HG02870 (cell line): Measurements from ENCODE around the gene SOX2.

Experiments
- ATAC-seq: cut with Tn5 transposase; IDR thresholded peaks from one replicate; pipeline ENCODE4 v1.9.1; 2021; ENCODE audit warnings: mild to moderate bottlenecking, moderate library complexity; ENCODE audit not compliant: unreplicated experiment

The SOX2 gene

DNA sequence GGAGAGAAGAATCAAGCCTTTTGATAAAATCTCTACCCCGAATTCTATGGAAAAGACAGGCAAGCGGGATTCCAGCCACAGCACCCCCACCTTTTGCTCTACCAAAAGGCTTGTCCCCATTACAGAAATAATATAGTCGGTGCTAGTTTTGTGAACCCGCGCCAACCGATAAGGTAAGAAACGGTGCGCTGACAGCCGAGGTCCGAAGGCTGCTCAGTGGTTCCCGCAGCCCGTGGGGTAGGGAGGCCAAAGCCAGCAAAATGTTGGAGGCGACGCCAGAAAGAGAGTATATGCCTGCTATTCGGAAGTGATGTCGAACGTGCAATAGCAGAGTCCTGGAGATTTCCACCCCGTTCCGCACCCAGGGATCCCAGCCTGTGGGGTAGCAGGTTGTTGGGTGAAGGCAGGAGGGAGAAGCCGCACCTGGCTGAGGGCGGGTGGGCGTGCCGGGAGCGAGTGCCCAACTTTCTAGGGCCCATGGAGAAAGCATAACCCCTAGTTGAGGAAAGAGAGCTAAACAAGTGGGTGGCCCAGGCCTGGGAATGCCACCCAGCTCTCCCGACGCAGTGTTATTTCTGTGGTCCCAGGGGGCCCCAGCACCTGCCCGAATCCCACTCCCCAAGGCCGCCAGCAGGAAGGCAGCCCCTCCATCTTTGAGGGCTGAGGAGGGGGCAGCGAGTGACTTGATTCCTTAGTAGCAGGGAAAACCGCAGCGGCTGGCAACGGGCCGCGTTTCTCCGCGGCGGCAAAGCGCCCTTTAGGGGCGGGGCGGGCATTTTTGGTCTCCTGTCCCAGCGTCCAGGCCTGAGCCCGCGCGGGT is 7.9 kb upstream of the SOX2 start:
- no peak for ATAC-seq

DNA sequence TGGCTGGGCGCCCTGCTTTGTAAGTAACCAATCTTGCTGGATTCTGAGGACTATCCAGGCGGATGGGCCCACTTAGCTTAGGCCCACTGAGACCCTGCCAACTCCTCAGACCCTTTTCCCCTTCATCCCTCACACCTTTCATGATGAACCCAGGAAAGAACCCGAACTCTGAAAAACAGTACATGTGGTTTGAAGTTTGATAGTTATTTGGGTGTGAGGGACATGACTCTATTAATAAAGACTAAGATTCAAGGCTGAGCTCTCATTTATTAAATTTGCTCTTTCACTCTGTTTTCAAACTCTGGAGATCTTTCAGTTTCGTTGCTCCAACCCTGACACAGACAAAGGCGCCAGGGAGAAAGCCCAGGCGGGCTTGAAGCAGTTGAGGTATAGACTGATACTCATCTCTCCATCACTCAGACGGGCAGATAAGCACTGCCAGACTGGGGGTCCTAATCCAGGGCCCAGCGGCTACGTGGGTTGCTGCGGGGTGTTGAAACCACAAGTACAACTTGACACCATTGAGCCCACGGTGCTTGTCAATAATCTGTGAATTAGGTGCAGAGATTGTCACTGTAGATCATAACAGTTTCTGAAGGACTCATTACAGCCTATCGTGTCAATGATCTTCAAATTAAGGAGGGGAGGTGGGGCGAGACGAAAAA is 7.2 kb upstream of the SOX2 start:
- ATAC-seq: no peak

DNA sequence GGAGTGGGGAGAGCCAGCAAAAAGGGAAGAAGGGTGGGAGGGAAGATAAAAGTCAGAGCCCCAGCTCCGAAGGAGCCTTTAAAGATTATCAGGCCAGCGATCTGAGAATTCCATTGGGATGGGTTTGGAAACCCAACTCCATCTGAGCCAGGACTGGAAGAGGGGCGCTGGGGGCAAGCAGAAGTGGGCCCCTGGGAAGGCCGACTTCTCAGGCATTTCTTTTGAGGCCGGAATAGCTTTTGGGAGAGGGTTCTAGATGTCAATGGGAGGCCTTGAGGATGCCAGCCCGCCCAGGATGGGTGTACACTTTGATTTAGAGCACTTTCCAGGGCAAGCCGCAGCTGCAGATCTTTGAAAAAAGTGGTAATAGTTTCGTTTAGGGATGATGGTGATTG is 6.6 kb upstream of the SOX2 start:
- no peak for ATAC-seq

DNA sequence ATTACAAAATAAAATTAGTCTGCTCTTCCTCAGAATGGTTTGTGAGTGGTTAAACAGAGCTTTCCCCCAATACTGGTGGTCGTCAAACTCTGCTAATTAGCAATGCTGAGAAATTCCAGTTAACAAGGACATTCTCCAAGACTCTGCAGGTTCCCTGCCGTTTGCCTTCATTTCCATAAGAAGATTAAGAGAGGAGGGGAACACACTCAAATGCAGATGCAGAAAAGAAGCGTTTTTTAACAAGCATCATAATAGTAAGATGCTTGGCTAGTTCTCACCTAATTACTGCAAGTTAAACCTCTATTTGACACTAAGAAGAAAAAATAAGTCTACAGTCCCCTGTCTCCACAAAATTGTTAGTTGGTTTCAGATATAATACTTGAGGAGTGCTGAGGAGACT is 3.7 kb upstream of the SOX2 start:
- ATAC-seq: no peak

DNA sequence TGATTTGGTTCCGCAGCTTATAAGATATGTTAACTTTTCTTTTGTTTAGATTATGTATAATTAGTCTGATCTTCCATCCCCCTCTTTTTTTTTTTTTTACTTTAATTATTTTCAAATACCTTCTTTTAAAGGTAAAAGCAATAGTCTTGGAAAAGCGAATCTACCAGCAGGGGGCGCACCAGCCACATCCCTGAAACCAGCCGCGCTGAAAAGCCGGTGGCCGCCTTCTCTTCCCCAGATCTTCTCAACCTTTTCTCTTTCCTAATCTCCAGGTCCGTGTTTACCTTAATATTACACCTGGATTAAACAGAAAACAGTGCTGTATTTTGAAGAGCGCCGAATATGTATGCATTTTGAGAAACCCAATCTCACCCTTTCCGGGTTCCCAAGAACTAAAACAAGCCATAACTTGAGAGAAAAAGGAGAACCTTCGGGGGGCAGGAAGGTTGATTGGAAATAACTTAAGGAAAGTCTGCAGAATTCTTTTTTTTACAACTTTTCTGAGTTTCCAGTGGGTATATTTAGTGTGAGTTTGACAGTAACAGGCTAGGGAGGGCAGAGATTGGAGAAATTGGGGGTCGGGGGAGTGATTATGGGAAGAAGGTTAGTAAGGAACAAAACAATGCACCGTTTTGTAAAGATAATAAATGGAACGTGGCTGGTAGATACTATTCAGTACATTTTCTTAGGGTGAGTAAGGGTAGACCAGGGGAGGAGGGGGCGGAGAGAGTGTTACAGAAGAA is 2.0 kb upstream of the SOX2 start:
- peak; percentile 38 for ATAC-seq

DNA sequence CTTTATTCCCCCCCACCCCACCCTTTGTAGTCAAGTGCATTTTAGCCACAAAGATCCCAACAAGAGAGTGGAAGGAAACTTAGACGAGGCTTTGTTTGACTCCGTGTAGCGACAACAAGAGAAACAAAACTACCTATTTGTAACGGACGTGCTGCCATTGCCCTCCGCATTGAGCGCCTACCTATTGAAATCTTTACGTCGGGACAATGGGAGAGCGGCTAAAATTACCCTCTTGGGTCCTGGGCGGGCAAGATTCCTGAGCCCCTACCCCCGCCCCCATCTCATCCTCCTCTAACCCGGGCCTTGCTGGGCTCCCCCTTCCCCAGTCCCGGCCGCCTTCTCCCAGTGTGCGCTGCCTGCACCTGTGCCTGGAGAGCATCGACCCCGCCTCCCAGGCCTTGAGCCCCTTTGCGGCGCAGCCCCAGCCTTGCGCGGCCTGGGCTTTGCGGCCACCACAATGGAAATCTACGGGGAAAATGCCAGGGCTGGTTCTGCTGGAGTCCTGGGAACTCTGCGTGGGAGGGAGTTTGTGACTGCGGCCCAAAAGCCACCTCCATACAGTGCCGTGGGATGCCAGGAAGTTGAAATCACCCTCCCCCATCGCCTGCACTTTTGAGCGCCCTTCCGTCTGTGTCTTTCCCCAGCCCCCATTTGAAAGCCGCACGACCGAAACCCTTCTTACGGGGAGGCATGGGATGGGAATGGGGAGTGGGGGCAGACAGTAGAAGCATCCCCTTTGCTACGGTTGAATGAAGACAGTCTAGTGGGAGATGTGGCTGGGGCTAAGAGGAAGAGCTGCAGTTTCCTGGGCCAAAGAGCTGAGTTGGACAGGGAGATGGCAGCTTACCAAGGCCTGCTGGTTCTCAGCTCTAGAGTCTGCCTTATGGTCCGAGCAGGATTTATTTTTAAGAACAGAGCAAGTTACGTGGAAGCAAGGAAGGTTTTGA is 1.1 kb upstream of the SOX2 start:
- ATAC-seq: no peak

DNA sequence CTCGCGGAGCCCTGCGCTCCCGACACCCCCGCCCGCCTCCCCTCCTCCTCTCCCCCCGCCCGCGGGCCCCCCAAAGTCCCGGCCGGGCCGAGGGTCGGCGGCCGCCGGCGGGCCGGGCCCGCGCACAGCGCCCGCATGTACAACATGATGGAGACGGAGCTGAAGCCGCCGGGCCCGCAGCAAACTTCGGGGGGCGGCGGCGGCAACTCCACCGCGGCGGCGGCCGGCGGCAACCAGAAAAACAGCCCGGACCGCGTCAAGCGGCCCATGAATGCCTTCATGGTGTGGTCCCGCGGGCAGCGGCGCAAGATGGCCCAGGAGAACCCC is 464 bp downstream of the SOX2 start:
- ATAC-seq: no peak

DNA sequence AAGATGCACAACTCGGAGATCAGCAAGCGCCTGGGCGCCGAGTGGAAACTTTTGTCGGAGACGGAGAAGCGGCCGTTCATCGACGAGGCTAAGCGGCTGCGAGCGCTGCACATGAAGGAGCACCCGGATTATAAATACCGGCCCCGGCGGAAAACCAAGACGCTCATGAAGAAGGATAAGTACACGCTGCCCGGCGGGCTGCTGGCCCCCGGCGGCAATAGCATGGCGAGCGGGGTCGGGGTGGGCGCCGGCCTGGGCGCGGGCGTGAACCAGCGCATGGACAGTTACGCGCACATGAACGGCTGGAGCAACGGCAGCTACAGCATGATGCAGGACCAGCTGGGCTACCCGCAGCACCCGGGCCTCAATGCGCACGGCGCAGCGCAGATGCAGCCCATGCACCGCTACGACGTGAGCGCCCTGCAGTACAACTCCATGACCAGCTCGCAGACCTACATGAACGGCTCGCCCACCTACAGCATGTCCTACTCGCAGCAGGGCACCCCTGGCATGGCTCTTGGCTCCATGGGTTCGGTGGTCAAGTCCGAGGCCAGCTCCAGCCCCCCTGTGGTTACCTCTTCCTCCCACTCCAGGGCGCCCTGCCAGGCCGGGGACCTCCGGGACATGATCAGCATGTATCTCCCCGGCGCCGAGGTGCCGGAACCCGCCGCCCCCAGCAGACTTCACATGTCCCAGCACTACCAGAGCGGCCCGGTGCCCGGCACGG is 991 bp downstream of the SOX2 start:
- no peak for ATAC-seq

DNA sequence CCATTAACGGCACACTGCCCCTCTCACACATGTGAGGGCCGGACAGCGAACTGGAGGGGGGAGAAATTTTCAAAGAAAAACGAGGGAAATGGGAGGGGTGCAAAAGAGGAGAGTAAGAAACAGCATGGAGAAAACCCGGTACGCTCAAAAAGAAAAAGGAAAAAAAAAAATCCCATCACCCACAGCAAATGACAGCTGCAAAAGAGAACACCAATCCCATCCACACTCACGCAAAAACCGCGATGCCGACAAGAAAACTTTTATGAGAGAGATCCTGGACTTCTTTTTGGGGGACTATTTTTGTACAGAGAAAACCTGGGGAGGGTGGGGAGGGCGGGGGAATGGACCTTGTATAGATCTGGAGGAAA is 1.5 kb downstream of the SOX2 start:
- ATAC-seq: no peak

DNA sequence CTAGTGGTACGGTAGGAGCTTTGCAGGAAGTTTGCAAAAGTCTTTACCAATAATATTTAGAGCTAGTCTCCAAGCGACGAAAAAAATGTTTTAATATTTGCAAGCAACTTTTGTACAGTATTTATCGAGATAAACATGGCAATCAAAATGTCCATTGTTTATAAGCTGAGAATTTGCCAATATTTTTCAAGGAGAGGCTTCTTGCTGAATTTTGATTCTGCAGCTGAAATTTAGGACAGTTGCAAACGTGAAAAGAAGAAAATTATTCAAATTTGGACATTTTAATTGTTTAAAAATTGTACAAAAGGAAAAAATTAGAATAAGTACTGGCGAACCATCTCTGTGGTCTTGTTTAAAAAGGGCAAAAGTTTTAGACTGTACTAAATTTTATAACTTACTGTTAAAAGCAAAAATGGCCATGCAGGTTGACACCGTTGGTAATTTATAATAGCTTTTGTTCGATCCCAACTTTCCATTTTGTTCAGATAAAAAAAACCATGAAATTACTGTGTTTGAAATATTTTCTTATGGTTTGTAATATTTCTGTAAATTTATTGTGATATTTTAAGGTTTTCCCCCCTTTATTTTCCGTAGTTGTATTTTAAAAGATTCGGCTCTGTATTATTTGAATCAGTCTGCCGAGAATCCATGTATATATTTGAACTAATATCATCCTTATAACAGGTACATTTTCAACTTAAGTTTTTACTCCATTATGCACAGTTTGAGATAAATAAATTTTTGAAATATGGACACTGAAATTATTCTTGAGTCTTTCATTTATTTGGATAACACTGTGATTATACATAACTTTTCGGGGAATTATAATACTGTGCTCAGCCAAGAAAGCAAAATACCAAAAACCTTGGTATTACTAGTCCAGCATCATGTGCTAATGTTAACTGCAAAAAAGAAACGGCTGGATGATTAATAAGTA is 2.2 kb downstream of the SOX2 start:
- ATAC-seq: no peak

DNA sequence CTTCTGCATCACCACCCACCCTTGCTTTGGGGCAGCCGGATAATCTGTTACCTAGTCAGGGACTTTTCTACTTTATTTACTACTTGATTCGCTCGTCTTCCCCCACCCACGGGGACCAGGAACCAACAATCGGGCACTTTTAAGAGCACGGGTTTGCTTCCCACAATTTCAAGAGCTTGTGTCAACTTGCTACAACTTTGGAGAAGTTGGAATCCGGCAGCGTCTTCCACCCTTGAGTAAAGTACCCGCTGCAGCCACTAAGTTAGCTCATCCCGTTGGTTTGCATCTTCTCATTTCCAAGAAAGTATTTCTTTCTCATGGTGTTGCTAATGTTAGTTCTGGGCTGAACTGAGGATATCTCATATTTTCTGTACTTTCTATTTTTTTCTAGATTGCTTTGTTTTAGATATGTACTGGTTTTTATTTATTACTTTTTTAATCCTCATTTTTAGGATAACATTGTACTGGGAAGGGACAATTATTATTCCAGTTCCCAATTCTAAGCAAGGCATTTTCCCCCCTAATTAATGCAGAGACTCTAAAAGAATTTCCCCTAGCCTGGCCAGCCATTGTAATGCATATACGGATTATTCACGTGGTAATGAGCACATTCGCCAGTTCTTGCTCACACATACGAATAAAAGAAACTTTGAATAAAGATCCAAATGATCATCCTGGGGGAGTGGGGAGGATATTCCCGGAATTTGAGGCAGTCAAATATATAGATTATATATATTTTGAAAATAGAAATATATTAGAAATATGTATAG is 4.0 kb downstream of the SOX2 start:
- no peak for ATAC-seq

DNA sequence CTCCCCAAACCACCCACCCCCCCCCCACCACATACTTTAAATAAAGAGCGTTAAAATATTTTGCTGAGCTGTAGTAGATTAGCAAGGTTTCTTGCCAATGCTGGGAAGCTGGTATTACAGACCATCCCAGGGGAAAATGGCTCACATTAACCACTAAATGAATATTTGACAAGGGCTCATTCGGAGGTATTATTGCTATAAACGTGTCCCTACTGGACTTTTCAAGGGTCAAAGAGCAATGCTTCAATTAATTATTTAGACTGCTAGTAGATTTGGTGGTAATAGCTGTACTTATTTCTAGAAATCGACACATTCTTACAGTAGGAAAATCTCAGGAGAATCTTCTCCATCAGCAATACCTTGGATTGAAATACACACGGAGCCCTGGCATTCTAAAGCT is 5.2 kb downstream of the SOX2 start:
- ATAC-seq: no peak

DNA sequence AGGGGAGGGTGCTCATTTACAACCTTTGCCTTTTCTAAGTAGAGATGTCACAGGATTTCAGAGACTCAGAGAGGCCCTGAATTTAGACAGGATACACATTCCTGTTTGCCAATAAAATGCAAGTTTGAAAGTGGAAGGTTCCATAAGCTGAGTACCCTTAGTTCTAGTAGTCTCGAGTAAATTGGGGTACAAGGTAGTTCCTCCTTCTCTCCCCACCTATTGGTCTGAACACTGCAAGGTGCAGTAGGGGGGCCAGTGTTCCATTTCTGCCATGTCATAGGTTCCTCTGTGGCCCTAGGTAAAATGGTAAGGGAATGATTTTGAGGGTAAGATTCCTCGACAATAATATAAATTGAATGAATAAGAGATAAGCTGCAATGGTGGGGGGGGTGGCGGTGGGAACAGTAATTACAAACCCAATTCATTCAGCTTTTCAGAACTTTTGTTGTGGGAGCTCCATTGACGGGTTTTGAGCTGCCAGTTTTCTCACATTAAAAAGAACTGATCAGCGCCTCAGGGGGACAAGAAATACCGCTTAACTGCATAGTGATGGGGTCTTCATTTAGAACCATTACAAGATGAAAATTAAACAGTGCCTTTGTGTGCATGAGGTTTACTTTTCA is 5.9 kb downstream of the SOX2 start:
- no peak for ATAC-seq

DNA sequence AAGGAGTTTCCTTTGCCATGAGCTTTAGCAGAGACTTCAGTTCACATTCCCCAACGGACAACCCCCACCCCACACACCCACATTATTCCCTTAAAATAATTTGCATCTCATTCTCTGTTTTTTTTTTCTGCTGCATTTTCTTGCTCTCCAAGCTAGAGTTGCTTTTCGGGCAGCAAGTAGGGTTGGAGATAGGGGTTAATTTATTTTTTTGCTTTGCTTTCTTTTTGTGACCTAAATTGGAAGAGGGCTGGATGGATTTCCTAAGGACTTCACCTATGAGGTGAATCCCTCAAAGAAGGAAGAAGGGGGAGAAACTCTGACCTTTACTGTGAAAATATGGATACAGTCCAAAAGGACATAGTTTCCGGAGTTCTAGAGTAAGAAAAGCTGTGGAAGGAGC is 6.6 kb downstream of the SOX2 start:
- ATAC-seq: no peak

DNA sequence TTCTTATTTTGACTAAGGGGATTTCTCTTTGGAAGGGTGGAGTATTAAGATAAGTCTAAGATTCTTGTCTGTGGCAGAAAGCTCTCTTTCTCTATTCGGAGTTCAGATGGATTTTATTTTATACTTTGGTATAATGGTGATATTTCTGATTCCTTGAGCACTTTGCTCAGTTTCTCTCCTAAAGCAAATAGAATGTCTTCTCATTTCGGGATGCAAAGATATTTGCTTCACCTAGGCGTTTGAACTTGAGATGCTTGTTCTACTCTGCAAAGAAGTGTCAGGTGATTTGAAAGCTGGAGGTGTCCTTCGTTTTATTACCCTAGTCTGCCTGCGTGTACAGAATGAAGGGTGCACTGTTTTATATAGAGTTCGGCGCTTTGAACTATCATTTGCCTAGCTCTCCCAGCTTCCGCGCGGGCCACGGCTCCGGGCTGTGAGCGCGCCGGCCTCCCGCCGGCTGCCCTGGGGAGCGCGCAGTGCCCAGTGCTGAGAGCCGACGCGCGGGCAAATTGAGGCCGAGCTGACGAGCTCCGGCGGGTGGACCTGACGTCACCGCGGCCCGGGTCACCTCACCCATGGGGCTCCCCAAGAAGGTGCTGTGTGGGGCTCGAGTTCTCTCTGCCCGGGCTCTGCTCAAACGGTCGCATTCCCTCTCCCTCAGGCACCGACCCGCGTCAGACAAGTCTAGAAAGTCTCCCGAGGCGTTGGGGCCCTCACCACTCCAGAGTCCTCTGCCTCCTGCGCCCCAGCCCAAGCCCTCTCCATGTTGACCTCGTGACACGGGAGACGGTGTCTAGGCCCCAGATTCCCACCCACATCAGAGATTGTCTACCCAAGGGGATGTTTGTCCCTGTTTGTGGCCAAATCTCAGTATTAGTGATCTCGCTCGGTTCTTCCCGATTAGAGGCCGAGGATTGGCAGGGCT is 7.5 kb downstream of the SOX2 start:
- ATAC-seq: no peak

DNA sequence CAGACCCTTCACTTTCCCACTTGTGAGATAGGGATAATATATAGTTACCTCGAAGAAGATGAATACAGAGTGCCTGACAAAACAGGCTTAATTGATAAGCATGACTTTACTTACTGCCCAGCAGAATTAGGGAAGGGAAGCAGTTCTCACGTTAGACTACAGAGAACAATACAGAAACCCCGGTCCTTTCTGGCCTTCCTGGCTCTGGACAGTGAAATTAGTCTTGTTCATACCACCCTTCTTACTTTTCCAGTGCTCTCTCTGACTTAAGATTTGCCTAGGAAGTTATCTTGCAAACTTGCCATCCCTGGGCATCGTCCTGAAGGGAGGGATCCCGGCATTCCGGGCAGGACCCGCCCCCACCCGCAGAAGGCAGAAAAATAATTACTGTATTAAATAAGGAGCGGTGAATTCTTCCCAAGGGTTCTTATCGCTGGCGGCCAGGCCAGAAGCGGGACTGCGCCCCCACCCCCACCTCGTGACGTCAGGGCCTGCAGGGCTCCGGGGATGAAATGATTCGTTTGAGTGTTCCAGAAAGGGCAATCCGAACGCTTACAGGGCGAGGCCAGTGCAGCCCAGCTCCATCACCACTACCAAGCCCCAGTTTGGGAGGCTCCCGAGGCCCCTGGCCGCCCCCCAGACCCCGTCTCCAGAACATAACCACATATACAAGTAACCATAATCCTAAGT is 8.4 kb downstream of the SOX2 start:
- ATAC-seq: no peak
